NCI-H446 treated with DMSO at 0.1 percent for 48 hours (cell line): ENCODE results near the gene AHCYL2.
"Not testable (repeated sequence)": the region's sequence is repeated elsewhere in the genome, so short reads cannot be mapped to it uniquely, and the experiment has no call there.

ENCODE experiments used
- DNase-seq: peaks from one replicate; lab custom pipeline; 2025; lab: John Stamatoyannopoulos, UW

The AHCYL2 gene

GRCh38 chr7:129385116-129385515 lies 160.3 kb downstream of the AHCYL2 start:
- DNase-seq = no peak

- no peak for DNase-seq
Measured at GRCh38 chr7:129385598-129385997, 160.8 kb downstream of the AHCYL2 start.

GRCh38 chr7:129386506-129386905 lies 161.7 kb downstream of the AHCYL2 start:
- DNase-seq = no peak

- no peak for DNase-seq
Measured at GRCh38 chr7:129387537-129387936, 162.7 kb downstream of the AHCYL2 start.

GRCh38 chr7:129388333-129389098 lies 163.7 kb downstream of the AHCYL2 start:
- no peak for DNase-seq

- DNase-seq = no peak
Measured at GRCh38 chr7:129389829-129390228, 165.0 kb downstream of the AHCYL2 start.

GRCh38 chr7:129390314-129390713 lies 165.5 kb downstream of the AHCYL2 start:
- DNase-seq = no peak

- DNase-seq = no peak
Measured at GRCh38 chr7:129391546-129392171, 166.8 kb downstream of the AHCYL2 start.

GRCh38 chr7:129393255-129393654 lies 168.4 kb downstream of the AHCYL2 start:
- no peak for DNase-seq

- no peak for DNase-seq
Measured at GRCh38 chr7:129394101-129394500, 169.3 kb downstream of the AHCYL2 start.

GRCh38 chr7:129394982-129395914 lies 170.4 kb downstream of the AHCYL2 start:
- no peak for DNase-seq

GRCh38 chr7:129401228-129401966 lies 176.6 kb downstream of the AHCYL2 start:
- DNase-seq = no peak

GRCh38 chr7:129401967-129402860 lies 177.4 kb downstream of the AHCYL2 start:
- no peak for DNase-seq

GRCh38 chr7:129405527-129405926 lies 180.7 kb downstream of the AHCYL2 start:
- no peak for DNase-seq

GRCh38 chr7:129410238-129410637 lies 185.4 kb downstream of the AHCYL2 start:
- not testable (repeated sequence) for DNase-seq

- no peak for DNase-seq
Measured at GRCh38 chr7:129412501-129412900, 187.7 kb downstream of the AHCYL2 start.

- no peak for DNase-seq
Measured at GRCh38 chr7:129417073-129417472, 192.2 kb downstream of the AHCYL2 start.

- no peak for DNase-seq
Measured at GRCh38 chr7:129421717-129422250, 197.0 kb downstream of the AHCYL2 start.

- DNase-seq = no peak
Measured at GRCh38 chr7:129422727-129423126, 197.9 kb downstream of the AHCYL2 start.

GRCh38 chr7:129423700-129424410 lies 199.0 kb downstream of the AHCYL2 start:
- no peak for DNase-seq
